Measurements from ENCODE around the gene KLK7.

Gene KLK7

GRCh38 chr19:50932018-50932689 lies 51.6 kb downstream of the KLK7 start:
- peak; percentile 66 for DNase-seq (ENCODE audit: low spot score)

DNA sequence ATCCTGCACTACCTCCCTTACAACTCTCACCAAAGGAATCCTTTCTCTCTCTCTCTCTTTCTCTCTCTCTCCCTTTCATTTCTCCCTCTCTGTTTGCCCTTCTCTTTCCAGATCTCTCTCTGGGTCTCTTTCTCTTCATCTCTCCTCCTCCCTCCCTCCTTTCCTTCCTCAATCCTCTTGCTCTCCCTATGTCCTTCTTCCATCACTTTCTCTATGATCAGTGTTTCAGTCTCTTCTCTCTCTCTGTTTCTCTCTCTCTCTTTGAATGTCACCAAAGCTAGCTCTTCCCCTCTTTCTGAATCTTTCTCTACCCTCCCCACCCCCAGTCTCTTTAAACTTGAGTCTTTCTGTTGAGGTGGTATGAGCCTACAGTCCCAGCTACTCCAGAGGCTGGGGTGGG lies 52.7 kb downstream of the KLK7 start:
- no peak for DNase-seq (ENCODE audit: low spot score)

DNA sequence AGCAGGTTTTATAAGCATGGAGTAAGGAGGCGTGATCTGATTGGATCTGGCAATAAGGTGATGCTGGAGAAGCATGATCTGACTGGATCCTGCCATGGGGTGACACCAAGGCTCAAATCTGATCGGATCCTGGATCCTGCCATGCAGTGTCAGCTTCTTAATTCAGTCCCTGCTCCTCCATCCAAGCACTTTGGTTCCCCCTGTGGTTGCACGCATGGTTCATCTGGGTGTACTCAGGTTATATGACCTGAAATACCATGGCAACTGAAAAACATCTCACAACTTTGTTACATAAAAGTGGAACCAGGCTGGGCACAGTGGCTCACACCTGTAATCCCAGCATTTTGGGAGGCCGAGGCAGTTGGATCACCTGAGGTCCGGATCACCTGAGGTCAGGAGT lies 54.9 kb downstream of the KLK7 start:
- no peak for DNase-seq (ENCODE audit: low spot score)
